ENCODE data around the gene EIF6.
"Not testable (repeated sequence)": the region's sequence is repeated elsewhere in the genome, so short reads cannot be mapped to it uniquely, and the experiment has no call there.

EIF6 gene

GRCh38 chr20:35254448-35254999, 30.0 kb downstream of the EIF6 start:
- no peak for DNase-seq (ENCODE audit: low spot score)

GRCh38 chr20:35253010-35253409, 31.6 kb downstream of the EIF6 start:
- DNase-seq (ENCODE audit: low spot score) = no peak

GRCh38 chr20:35252598-35252997, 32.0 kb downstream of the EIF6 start:
- DNase-seq (ENCODE audit: low spot score) = not testable (repeated sequence)

GRCh38 chr20:35252037-35252461, 32.5 kb downstream of the EIF6 start:
- DNase-seq (ENCODE audit: low spot score) = no peak

GRCh38 chr20:35251613-35251940, 33.0 kb downstream of the EIF6 start:
- no peak for DNase-seq (ENCODE audit: low spot score)

- no peak for DNase-seq (ENCODE audit: low spot score)
Observed at GRCh38 chr20:35248641-35249475, 35.7 kb downstream of the EIF6 start.

GRCh38 chr20:35246723-35247122, 37.8 kb downstream of the EIF6 start:
- no peak for DNase-seq (ENCODE audit: low spot score)

- no peak for DNase-seq (ENCODE audit: low spot score)
Observed at GRCh38 chr20:35243986-35244385, 40.6 kb downstream of the EIF6 start.

GRCh38 chr20:35243317-35243716, 41.3 kb downstream of the EIF6 start:
- DNase-seq (ENCODE audit: low spot score) = no peak

- DNase-seq (ENCODE audit: low spot score) = no peak
Observed at GRCh38 chr20:35240811-35241293, 43.7 kb downstream of the EIF6 start.

- no peak for DNase-seq (ENCODE audit: low spot score)
Observed at GRCh38 chr20:35240083-35240810, 44.3 kb downstream of the EIF6 start.

GRCh38 chr20:35238735-35239134, 45.8 kb downstream of the EIF6 start:
- DNase-seq (ENCODE audit: low spot score) = no peak

GRCh38 chr20:35238170-35238569, 46.4 kb downstream of the EIF6 start:
- no peak for DNase-seq (ENCODE audit: low spot score)

- no peak for DNase-seq (ENCODE audit: low spot score)
Observed at GRCh38 chr20:35237486-35237885, 47.1 kb downstream of the EIF6 start.

- no peak for DNase-seq (ENCODE audit: low spot score)
Observed at GRCh38 chr20:35235881-35236280, 48.7 kb downstream of the EIF6 start.

- DNase-seq (ENCODE audit: low spot score) = no peak
Observed at GRCh38 chr20:35232575-35232974, 52.0 kb downstream of the EIF6 start.

Measured in globus pallidus (tissue), 1 donor.